CD4-positive, alpha-beta T cell (primary cell): ENCODE measurements around the gene PARM1. TPM values are rescaled to one million over a fixed set of nuclear protein-coding genes. Genes with fewer than 3 reads are reported as not detected.

Source experiments
- ATAC-seq: fragments of 200-7000 bp; cut with Tn5 transposase; one replicate; pipeline ENCODE4 v1.10.0; 2022; ENCODE audit warnings: mild to moderate bottlenecking; ENCODE audit not compliant: poor library complexity
- CTCF ChIA-PET: fragments of 350-600 bp; sonication (Branson Sonifier 250); formaldehyde crosslinking; loops from one replicate; lab custom pipeline; 2021; ENCODE audit warnings: antibody characterized with exemption, inconsistent platforms; lab: Charles Lee
- POLR2A ChIA-PET: fragments of 350-600 bp; sonication (Branson Sonifier 250); formaldehyde crosslinking; loops from one replicate; lab custom pipeline; 2021; ENCODE audit warnings: antibody characterized with exemption, inconsistent platforms; lab: Charles Lee
- DNase-seq, 14 experiments: peaks; one replicate each; pipeline ENCODE4 v3.0.0-alpha.2; 2013 to 2020; ENCODE audit warnings: mixed read lengths in 2 of 14
- H3K27ac ChIP-seq, 2 donors: one replicate each; pipeline versions ENCODE4 v1.5.1 to v1.7.0; 2013; ENCODE audit warnings: low read length in 2 of 2, low read depth in 1 of 2, mild to moderate bottlenecking in 1 of 2
- H3K27me3 ChIP-seq, 2 experiments: 1 replicate in 1 of 2; 2 replicates in 1 of 2; pipeline versions ENCODE4 v1.6.1 to v1.7.0; 2013; ENCODE audit warnings: low read length in 2 of 2, control low read depth in 1 of 2, mild to moderate bottlenecking in 1 of 2, moderate library complexity in 1 of 2; ENCODE audit not compliant: insufficient read depth in 2 of 2, control insufficient read depth in 1 of 2
- H3K36me3 ChIP-seq: one replicate; pipeline ENCODE4 v1.6.1; 2013; ENCODE audit warnings: low read length, control low read depth; ENCODE audit not compliant: insufficient read depth
- H3K4me1 ChIP-seq: one replicate; pipeline ENCODE4 v1.6.1; 2013; ENCODE audit warnings: low read length, control low read depth; ENCODE audit not compliant: insufficient read depth
- H3K4me3 ChIP-seq: one replicate; pipeline ENCODE4 v1.5.1; 2013; ENCODE audit warnings: mild to moderate bottlenecking, low read length, moderate library complexity
- H3K9me3 ChIP-seq, 2 experiments: 1 replicate in 1 of 2; 2 replicates in 1 of 2; pipeline versions ENCODE4 v1.6.1 to v1.7.0; 2013; ENCODE audit warnings: low read length in 2 of 2, mild to moderate bottlenecking in 2 of 2, control low read depth in 1 of 2, moderate library complexity in 1 of 2; ENCODE audit not compliant: control insufficient read depth in 1 of 2, insufficient read depth in 1 of 2
- H3K27ac Mint-ChIP-seq: one replicate; pipeline ENCODE4 v1.8.0; 2020; ENCODE audit warnings: mixed read lengths
- H3K27me3 Mint-ChIP-seq: one replicate; pipeline ENCODE4 v1.8.0; 2021; ENCODE audit warnings: mixed read lengths
- H3K36me3 Mint-ChIP-seq: one replicate; pipeline ENCODE4 v1.8.0; 2021; ENCODE audit warnings: low read depth, mixed read lengths
- H3K4me1 Mint-ChIP-seq: one replicate; pipeline ENCODE4 v1.8.0; 2021; ENCODE audit warnings: low read depth, mixed read lengths
- H3K4me3 Mint-ChIP-seq: one replicate; pipeline ENCODE4 v1.8.0; 2020; ENCODE audit warnings: mild to moderate bottlenecking, mixed read lengths
- H3K9me3 Mint-ChIP-seq: one replicate; pipeline ENCODE4 v1.8.0; 2020; ENCODE audit warnings: mixed read lengths
- CTCF ChIP-seq: fragments of 200-600 bp; IDR thresholded peaks from one replicate; pipeline ENCODE4 v1.8.0; 2022; ENCODE audit warnings: antibody characterized with exemption, mild to moderate bottlenecking
- intact Hi-C, 2 experiments: fragments of 100-400 bp; cut with DNase I in 1 of 2; cut with micrococcal nuclease in 1 of 2; formaldehyde crosslinking; loops; one replicate each; pipeline versions ENCODE4 v1.15.1 to v1.9.0; 2023 to 2025; cut with DNase I, micrococcal nuclease
- total RNA-seq, 174 experiments: library from RNA in 2 of 174; stranded (reverse) in 2 of 174; gene quantifications; one replicate each; pipeline ENCODE4 v1.2.3 and lab custom pipeline; 2021 to 2026

Gene PARM1
- total RNA-seq, 2 experiments from 2014 or later = 0.05 to 0.06 TPM

GRCh38 chr4:75057369-75057768, 124.5 kb downstream of the PARM1 start:
- ChIA-PET POLR2A (no interaction called here), CTCF (no interaction called here)
- Histone ChIP-seq H3K36me3 (no peaks in the 10 kb centered on the region), H3K27me3 (no peaks in the 10 kb centered on the region), H3K4me1 (no peaks in the 10 kb centered on the region), H3K27ac (no peak overlapping the region), H3K4me3 (no peak overlapping the region), H3K9me3 (peaks cover 0 to 15% of the 10 kb centered on the region in 2 experiments)
- Mint-ChIP-seq H3K9me3 (no peaks in the 10 kb centered on the region), H3K36me3 (no peaks in the 10 kb centered on the region), H3K27me3 (no peaks in the 10 kb centered on the region), H3K4me3 (no peak overlapping the region), H3K27ac (no peak overlapping the region), H3K4me1 (no peaks in the 10 kb centered on the region)
- intact Hi-C loops = no loop called here
- ATAC-seq = no peak
- no peak for DNase-seq
- no peak for TF ChIP-seq CTCF

- TF ChIP-seq CTCF = no peak
- no peaks in the 10 kb centered on the region for H3K27me3 ChIP-seq
- no peaks in the 10 kb centered on the region for H3K4me1 ChIP-seq
- no peak overlapping the region for H3K27ac Mint-ChIP-seq
- H3K36me3 Mint-ChIP-seq = no peaks in the 10 kb centered on the region
- H3K27me3 Mint-ChIP-seq = no peaks in the 10 kb centered on the region
- no peak overlapping the region for H3K27ac ChIP-seq
- no peak overlapping the region for H3K4me3 Mint-ChIP-seq
- no peaks in the 10 kb centered on the region for H3K4me1 Mint-ChIP-seq
- ATAC-seq = no peak
- intact Hi-C loops = no loop called here
- CTCF ChIA-PET = no interaction called here
- no peak for DNase-seq
- peaks cover 0 to 15% of the 10 kb centered on the region in 2 experiments for H3K9me3 ChIP-seq
- H3K9me3 Mint-ChIP-seq = no peaks in the 10 kb centered on the region
- POLR2A ChIA-PET = no interaction called here
- H3K36me3 ChIP-seq = no peaks in the 10 kb centered on the region
- H3K4me3 ChIP-seq = no peak overlapping the region
These were observed 125.6 kb downstream of the PARM1 start for GRCh38 chr4:75058486-75058885.

- Mint-ChIP-seq H3K36me3 (no peaks in the 10 kb centered on the region), H3K4me1 (no peaks in the 10 kb centered on the region), H3K27ac (no peak overlapping the region), H3K4me3 (no peak overlapping the region), H3K9me3 (peaks cover 2% of the 10 kb centered on the region), H3K27me3 (no peaks in the 10 kb centered on the region)
- Histone ChIP-seq H3K4me3 (no peak overlapping the region), H3K27me3 (no peaks in the 10 kb centered on the region), H3K27ac (no peak overlapping the region), H3K36me3 (no peaks in the 10 kb centered on the region), H3K9me3 (peaks cover 0 to 5% of the 10 kb centered on the region in 2 experiments), H3K4me1 (no peaks in the 10 kb centered on the region)
- CTCF ChIA-PET = no interaction called here
- no peak for DNase-seq
- TF ChIP-seq CTCF = no peak
- no peak for ATAC-seq
- POLR2A ChIA-PET = no interaction called here
- intact Hi-C loops = no loop called here
These were observed 130.5 kb downstream of the PARM1 start for GRCh38 chr4:75063433-75063832.
